Measurements from ENCODE around the gene TBC1D24.
A peak's percentile ranks its signal among the peaks of the same experiment; 100 is the strongest.
"Not testable (repeated sequence)": the region's sequence is repeated elsewhere in the genome, so short reads cannot be mapped to it uniquely, and the experiment has no call there.

TBC1D24 gene

DNA sequence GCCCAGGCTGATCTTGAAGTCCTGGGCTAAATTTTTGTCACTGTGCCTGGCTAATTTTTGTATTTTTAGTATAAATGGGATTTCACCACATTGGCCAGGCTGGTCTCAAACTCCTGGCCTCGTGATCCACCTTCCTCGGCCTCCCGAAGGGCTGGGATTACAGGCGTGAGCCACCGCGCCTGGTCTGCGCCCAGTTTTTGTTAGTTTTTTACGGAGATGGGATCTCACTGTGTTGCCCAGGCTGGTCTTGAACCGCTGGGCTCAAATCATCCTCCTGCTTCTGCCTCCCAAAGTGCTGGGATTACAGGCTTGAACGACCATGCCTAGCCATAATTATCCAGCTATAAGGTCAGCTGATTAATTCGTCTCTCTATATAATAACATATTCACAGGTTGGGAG is 59.0 kb downstream of the TBC1D24 start:
- DNase-seq: no peak

DNA sequence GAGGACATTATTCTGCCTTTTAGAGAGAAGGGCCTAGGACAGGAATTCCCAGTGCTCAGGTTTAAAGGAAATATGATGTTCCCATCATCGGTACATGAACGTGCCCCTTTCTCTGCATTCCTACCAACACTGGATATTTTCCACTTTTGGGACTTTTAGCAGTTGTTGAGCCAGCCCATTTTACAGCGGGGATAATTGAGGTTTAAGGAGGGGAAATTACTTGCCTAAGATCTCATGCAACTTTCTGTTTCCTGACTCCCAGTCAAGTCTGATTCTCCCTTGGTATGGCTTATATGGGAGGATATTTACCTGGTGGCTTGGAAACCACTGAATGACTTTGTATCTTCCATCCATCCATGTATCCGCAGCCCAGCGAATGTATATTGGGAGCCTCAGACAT is 59.4 kb downstream of the TBC1D24 start:
- not testable (repeated sequence) for DNase-seq

DNA sequence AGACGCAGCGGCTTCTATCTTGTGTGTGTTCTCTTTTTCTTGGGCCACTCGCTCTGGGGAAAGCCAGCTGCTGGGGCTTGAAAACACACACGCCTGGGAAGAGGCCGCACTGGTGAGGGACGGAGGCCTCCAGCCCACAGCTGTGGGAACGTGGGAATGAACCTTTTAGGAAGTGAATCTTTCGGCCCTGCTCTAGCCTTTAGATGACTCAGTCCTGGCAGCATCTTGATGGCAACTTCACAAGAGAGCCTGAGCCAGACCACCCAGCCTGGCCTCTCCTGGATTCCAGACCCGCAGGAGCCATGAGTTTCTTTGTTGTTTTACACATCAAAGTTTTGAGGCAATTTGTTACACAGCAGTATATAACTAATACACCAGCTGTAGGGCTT is 60.7 kb downstream of the TBC1D24 start:
- no peak for DNase-seq

DNA sequence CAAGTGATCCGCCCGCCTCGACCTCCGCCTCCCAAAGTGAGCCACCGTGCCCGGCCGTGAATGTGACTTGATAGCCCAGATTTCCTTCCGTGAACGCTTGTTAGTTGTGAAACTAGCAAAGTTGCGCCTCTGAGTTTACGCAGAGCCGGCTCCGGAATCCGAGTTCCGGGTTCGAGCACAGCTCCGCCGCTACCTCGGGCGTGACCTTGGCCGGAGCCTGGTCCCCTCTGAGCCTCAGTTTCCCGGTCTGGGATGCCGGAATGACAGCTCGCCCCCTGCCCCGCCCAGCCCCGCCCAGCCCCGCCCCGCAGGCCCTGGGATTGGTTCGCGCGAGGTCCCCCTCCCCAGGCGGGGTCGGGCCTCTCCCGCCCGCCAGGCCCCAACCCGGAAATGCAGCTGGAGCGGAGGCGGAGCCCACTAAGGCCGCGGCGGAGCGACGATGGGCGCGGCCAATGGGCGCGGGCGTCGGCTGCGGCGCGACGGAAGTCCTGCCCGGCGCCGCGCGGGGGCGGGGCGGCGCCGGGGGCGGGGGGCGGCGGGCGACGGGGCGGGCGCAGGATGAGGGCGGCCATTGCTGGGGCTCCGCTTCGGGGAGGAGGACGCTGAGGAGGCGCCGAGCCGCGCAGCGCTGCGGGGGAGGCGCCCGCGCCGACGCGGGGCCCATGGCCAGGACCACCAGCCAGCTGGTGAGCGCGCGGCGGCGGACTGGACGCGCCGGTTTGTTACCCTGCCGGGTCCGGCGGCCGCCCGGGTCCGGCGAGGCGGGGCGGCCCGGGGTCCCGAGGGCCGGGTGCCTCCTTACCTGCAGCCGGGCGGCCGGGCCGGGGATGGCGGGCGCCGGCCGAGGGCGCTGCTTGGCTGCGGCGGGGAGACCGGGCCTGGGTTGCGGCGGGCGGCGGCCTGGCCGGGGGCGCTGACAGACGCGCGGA is 62.8 kb downstream of the TBC1D24 start, which contains the start of gene PDPK1:
Gene PDPK1, plus strand, starts transcription at position 571 of the 929 bp plus-strand sequence. Its CDS starts 92 bp downstream, at position 663.
- DNase-seq: peak; percentile 48 to 67

DNA sequence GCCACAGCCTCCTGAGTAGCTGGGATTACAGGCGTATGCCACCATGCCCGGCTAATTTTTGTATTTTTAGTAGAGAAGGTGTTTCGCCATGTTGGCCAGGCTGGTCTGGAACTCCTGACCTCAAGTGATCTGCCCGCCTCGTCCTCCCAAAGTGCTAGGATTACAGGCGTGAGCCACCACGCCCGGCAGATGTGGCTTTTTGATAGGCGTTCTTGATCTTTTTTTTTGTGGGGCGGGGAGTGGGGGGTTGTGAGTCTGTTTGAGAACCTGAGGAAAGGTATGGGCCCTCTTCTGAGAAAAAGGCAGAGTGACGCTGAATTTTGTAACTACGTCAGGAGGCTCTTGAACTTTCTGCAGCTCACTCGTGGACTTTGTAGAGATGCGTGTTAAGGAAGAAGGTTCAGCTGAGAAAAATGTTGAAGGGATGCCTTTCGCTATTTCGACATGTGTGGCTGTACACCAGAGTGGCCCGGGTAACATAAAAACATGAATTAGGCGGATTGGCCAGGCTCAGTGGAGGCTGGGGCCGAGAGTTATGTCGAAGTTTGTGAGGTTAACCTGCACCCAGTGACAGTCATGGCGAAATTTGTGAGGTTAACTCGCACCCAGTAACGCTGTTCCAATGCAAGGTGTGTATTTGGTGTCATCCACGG is 64.4 kb downstream of the TBC1D24 start:
- DNase-seq: not testable (repeated sequence)

DNA sequence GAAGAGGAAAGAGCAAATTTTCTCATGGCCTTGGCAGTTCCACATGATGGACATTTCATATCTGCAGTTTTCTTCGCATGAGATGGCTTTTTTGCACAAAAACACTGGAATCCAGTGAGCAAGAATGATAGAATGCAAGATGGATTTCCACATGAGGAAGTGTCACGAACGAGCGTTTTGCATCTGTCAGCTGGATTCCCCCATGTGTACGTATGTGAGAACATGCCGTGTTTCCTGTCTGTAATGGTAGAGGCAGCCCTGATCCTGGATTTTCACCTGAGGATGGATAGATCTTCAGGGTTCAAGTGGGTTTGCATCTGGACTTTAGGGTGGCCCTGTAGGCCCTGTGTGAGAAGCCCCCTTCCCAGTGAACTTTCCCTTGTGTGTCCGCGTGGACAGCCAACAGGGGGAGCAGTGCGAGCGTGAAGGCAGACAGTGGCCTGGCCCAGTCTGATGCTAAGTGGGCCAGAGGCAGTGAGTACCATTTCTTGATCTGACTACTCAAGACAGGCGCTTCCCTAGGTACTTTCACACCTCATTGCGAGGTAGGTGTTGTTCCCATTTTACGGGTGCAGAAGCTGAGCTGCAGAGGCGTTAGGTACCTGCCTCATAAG is 65.0 kb downstream of the TBC1D24 start:
- DNase-seq: not testable (repeated sequence)

DNA sequence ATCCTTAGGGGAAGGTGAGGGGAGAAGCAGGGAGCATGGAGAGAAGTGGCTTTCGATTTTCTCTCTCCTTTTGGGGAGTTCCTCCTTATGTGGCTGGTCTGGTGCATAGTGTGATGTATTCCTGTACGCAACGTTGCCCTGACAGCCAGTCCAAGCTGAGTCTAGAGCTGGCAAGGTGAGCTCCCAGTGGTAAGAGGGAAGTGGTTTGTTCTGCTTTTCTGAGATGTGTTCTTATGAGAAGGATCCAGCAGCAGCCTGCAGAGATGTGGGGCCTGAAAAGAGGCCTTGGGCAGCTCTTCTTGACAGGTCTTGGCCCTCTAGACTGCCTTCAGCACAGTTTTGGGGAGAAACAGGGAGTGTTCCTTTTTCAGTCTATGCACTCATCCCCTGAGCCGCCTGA is 66.0 kb downstream of the TBC1D24 start:
- not testable (repeated sequence) for DNase-seq

DNA sequence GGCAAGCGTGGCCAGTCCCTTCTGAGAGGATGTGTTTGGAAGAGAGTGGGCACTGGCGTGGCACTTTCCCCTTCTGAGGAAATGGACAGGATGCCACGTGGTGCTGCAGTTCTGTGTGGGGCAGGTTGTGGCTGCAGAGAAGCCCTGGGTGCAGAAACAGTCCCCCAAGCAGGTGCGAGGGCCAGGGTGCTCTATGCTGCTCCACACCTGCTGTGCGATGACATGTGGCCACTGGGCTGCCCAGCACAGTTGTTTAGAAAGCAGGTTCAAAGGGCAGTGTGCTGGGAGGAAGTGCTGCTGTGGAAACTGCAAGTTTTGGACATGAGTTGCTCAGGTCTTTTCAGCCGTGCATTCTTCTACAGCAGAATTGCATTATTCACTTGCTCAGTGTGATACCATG is 66.5 kb downstream of the TBC1D24 start:
- DNase-seq: not testable (repeated sequence)

DNA sequence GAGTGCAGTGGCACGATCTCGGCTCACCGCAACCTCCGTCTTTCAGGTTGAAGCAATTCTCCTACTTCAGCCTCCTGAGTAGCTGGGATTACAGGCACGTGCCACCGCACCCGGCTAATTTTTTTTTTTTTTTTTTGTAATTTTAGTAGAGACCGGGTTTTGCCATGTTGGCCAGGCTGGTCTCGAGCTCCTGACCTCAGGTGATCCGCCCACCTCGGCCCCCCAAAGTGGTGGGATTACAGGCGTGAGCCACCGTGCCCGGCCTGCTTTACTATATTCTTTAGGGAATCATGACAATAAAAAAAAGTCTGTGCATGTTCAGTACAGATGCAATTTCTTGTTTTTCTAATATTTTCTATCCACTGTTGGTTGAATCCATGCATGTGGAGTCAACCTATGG is 68.8 kb downstream of the TBC1D24 start:
- not testable (repeated sequence) for DNase-seq

DNA sequence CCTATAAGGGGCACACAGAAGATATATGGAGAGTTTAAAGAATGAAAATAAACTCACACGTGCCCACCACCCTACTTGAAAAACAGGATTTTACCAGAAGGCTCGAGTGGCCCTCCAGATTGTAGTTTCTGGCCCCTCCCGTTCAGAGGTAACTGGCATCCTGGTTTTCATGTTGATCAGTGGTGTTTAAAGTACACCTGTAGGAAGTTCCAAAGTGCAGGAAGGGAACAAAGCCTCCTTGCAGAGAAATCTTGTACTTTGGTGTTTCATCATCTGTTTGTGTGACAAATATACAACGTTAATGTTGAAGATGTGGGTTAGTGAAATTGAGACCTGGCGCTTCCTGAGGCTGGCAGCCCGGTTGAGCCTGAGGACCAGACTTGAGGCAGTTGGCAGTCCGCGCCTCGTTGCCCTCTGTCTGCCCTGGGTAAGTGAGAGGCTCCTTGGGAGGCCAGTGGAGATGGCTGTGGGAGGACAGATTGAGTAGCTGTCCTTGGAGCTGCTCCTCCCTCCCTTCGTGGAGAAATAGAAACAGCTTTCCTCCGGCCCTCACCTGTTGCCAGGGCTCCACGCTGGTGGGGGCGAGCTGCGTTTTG is 75.5 kb downstream of the TBC1D24 start:
- not testable (repeated sequence) for DNase-seq

DNA sequence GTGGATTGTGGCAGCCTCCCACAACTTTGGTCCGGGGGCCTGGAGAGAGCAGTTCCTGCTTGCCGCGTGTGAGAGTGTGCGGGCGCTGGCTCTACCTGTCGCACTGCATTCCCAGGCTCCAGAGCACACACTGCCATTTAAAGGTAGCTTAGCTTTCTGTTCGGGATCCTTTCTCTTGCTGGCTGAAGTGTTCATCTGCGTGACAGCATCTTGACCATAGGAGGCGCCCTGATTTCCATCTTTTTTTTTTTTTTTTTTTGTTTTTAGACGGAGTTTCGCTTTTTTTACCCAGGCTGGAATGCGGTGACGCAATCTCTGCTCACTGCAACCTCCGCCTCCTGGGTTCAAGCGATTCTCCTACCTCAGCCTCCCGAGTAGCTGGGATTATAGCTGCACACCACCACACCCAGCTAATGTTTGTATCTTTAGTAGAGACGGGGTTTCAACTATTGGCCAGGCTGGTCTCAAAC is 76.5 kb downstream of the TBC1D24 start:
- DNase-seq: not testable (repeated sequence)

DNA sequence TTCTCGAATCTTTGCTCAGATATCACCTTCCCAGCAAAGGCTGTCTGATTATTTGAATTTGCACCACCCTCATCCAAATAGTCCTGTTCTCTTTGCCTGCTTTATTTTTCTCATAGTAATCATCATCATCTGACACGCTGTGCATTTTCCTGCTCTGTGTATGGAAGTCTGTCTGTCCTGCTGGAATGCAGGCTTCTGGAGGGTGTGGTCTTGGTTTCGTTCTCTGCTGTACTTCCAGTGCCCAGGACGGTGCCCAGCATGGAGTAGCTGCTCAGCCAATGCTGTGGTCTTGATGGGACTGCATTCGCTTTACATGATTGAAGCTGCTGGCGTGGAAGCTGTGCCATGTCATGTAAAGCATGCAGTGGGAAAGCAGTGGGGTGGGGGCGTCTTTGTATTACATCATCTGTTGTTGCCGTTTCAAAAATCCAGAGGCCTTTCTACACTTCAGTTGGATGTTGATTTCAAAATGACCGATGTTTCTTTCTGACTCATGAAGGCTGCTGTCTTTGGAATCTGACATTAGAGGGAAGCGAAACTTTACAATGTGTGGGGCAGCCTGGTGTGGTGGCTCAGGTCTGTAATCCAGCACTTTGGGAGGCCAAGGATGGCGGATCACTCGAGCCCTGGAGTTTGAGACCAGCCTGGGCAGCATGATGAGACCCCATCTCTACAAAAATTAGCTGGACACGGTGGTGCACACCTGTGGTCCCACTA is 79.9 kb downstream of the TBC1D24 start:
- DNase-seq: not testable (repeated sequence)
